ENCODE results near the gene MRTFA. TPM values are rescaled to one million over a fixed set of nuclear protein-coding genes. Genes with fewer than 3 reads are reported as not detected.

The MRTFA gene
- total and polyA plus RNA-seq, 2 of the 13 experiments (the other 11 are each of a cell fraction or from before 2014, with no cell fraction given), result 2.4 to 8.2 TPM

DNA sequence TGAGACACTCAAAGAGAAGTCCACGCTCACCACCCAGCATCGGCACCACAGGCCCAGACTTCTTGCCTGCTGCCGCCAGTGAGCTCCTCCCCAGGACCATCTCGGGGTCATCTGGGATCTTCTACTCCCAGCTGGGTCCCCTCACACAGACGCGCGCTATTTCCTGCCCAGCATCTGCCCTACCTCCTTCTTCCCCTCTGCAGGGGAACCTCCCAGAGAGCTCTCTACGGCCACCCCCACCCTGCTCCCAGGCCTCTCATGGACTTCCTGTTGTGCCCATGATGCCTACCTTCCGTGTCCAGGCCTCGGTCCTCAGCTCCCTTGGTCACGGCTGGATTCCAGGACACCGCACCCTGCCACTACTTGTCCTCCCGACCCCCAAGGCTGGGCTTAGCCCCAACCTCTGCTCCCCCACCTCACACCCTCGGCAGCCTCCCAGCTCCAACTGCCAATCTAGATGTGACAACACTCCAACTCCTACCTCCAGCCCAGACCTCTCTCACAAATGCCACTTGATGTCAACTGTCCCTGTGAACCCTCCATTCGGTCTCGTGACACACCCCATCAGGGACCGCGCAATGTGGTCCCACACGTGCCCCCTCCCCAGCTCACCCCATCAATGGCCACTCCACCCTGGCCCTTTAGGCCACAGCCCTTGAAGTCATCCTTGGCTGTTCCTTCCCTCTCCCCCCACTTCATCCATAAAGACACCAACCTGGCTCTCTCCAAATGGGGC lies 220.8 kb downstream of the MRTFA start (continued):
- TF ChIP-seq ZNF557 (CRISPR knock-in tag; IDR thresholded peaks at IDR 0.05), result no peak

DNA sequence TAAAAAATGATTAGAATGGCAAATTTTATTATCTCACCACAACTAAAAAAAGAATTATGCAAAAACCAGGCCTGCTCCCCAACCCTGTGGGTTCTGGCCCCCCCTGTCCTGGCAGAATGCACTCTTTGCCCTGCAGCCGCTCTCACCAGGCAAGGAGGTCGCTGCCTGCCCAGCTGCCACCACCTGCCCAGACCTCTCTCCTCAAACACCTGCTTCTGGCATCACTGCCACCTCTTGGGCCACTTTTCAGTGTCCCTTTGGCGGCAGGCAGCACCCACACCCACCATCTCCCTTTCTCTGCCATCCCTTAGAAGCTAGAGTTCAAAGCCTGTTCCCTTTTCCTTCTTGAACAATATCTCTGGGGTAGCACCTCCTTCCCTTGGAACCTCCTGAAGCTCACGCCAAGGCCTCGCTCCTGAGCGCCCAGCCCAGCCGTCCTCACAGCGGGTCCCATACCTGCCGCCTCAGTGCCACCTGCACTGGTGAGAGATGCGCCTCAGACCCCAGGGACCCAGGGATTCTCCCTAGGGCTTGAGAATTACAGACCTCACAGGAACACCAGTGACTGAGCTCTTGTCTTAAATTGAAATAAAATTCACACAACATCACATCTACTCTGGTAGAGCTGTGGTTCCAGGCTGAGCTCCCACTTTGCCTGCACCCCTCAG lies 221.5 kb downstream of the MRTFA start:
- peaks cover 19 to 43% of the 10 kb centered on the region in 2 experiments; a peak in 4 of 5 replicates for H3K36me3 ChIP-seq (replicated peaks in 1 of 2; ENCODE audit: control insufficient read depth in 1 of 2, insufficient read depth in 2 of 2, low read length in 2 of 2)
- H3K9ac ChIP-seq (ENCODE audit: insufficient read depth, low read depth, low read length), result no peak overlapping the region
- no peak overlapping the region for H3K4me3 ChIP-seq (replicated peaks in 1 of 3; ENCODE audit: insufficient read depth in 1 of 3, low read depth in 2 of 3, low read length in 3 of 3)
- in situ Hi-C loops (cut with HindIII; ENCODE audit: extremely low pct_ligation_motif_present, low pct_unique_long_range_greater_than_20kb) (no loop called here), intact Hi-C loops (cut with micrococcal nuclease; ENCODE audit: unreplicated experiment) (no loop called here)
- POLR2A ChIA-PET, result no interaction called here
- ATAC-seq (no peak), FAIRE-seq (no peak), DNase-seq (ENCODE audit: low spot score) (no peak)
- TF ChIP-seq MAFF (IDR thresholded peaks at IDR 0.05; ENCODE audit: low read depth, low read length) (0 out of 2 replicates have a peak, but pooled peaks have one; percentile 36), ZNF777 (CRISPR knock-in tag; IDR thresholded peaks at IDR 0.05) (no peak), ZNF83 (CRISPR knock-in tag; IDR thresholded peaks at IDR 0.05; ENCODE audit: borderline replicate concordance) (no peak), ZNF550 (CRISPR knock-in tag; IDR thresholded peaks at IDR 0.05; ENCODE audit: borderline replicate concordance) (no peak), ZNF136 (CRISPR knock-in tag; IDR thresholded peaks at IDR 0.05; ENCODE audit: low read depth) (no peak), FOXK1 (CRISPR knock-in tag; IDR thresholded peaks at IDR 0.05; ENCODE audit: borderline replicate concordance, low read depth) (no peak), MAFK (conservative IDR thresholded peaks at IDR 0.05 in 1 of 2, IDR thresholded peaks at IDR 0.05 in 1 of 2; ENCODE audit: low read length in 2 of 2) (0 out of 4 replicates have a peak, but pooled peaks of 1 of the 2 experiments have one; percentile 20), ZNF839 (CRISPR knock-in tag; IDR thresholded peaks at IDR 0.05; ENCODE audit: borderline replicate concordance) (no peak), LCORL (IDR thresholded peaks at IDR 0.05) (no peak), LCORL (CRISPR knock-in tag; IDR thresholded peaks at IDR 0.05) (no peak), ONECUT2 (CRISPR knock-in tag; IDR thresholded peaks at IDR 0.05) (no peak)
- no peaks in the 10 kb centered on the region for H4K20me1 ChIP-seq (ENCODE audit: insufficient read depth, low read length)
- H3K79me2 ChIP-seq (ENCODE audit: insufficient read depth, low read length), result no peaks in the 10 kb centered on the region
- no peaks in the 10 kb centered on the region for H3K27me3 ChIP-seq (ENCODE audit: control insufficient read depth in 1 of 2, insufficient read depth in 2 of 2, low read length in 2 of 2)
- no peaks in the 10 kb centered on the region for H3K9me3 ChIP-seq (ENCODE audit: low read length)
- BruUV-seq (replicated peaks), result no TSS peak
- H3K4me2 ChIP-seq (ENCODE audit: low read depth, low read length), result no peak overlapping the region
- WGBS (ENCODE audit: low lambda C conversion rate), result 97% methylated on average over 10 of the region's 10 CpGs
- H2AFZ ChIP-seq (ENCODE audit: low read length), result no peak overlapping the region
- CTCF ChIA-PET (ENCODE audit: low intra/inter-chr PET ratio, low total read pairs), result no interaction called here
- H3K27ac ChIP-seq (ENCODE audit: extremely low read length, insufficient read depth, low read length), result no peak overlapping the region
- no peaks in the 10 kb centered on the region for H3K4me1 ChIP-seq (ENCODE audit: insufficient read depth, low read length)

Measured in HepG2 (cell line).